ENCODE data around the gene NISCH. TPM values are rescaled to one million over a fixed set of nuclear protein-coding genes. Genes with fewer than 3 reads are reported as not detected.

NISCH gene
- polyA plus RNA-seq, 2 of the 4 experiments (the other 2 are of a cell fraction), result 17.3 to 18.2 TPM

DNA sequence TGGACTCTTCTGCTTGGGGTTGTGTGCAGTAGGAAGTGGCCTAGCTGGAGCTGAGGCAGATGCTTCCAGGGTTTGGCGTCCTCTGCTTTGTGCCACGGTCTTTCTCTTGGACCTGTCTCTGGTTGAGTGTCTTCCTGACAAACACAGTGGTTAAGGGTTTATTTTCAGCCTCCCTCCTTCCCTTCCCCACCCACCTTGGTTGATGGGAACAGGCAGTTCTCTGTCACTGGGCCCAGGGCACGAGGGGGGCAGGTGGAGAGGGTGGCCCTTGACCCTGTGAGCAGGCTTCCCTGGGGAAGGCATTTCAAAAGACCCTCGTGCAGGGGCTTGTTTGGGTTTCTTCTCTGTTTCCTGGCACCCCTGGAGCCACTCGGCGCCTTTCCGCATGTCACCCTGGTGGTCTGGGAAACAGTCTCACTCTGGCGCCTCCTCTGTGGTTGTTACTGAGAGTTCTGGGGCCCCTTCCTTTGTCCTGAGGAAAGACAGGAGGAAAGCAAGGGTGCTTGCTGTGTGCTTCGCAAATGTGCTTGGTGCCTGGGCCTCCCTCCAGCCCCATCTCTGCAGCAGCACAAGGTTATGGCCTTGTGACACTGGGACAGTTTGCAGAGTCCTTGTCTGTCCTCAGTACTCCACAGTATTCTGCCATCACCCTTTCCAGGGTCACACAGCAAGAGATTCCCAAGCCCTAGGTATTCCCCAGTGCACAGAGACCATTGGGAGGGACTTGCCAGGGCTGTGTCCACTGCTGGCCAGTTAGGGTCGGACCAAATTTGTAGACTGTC, 29.5 kb downstream of the NISCH start (continued):
- TF ChIP-seq PBX3 (IDR thresholded peaks at IDR 0.05), result no peak
- TF ChIP-seq POLR2AphosphoS2 (conservative IDR thresholded peaks at IDR 0.05; ENCODE audit: low read length), result no peak
- no peak for TF ChIP-seq EP300 (IDR thresholded peaks at IDR 0.05)
- no peak for TF ChIP-seq NFE2L2 (conservative IDR thresholded peaks at IDR 0.05; ENCODE audit: low read length)
- TF ChIP-seq RAD21 (conservative IDR thresholded peaks at IDR 0.05 in 1 of 2, IDR thresholded peaks at IDR 0.05 in 1 of 2), result no peak
- TF ChIP-seq CEBPB (IDR thresholded peaks at IDR 0.05), result no peak

GRCh38 chr3:52487050-52487787, 31.8 kb downstream of the NISCH start:
- no peak overlapping the region for H3K4me3 ChIP-seq
- DNase-seq (ENCODE audit: low read depth in 1 of 2, low spot score in 1 of 2) (no peak), ATAC-seq (no peak), FAIRE-seq (no peak)
- no peak overlapping the region for H3K4me2 ChIP-seq
- H3K4me1 ChIP-seq, result no peaks in the 10 kb centered on the region
- ChIA-PET POLR2A (no interaction called here), CTCF (interaction anchor here (2.7 kb wide), 1 partner anchor 15 kb away, joined by 8 read pairs; no protein-coding TSS in a partner anchor)
- WGBS (ENCODE audit: missing lambda C conversion rate), result 90% methylated on average over 25 of the region's 31 CpGs
- H3K9me3 ChIP-seq, result no peaks in the 10 kb centered on the region
- no peak overlapping the region for H3K27ac ChIP-seq
- TF ChIP-seq CTCF (IDR thresholded peaks at IDR 0.05), result no peak
- TF ChIP-seq PBX3 (IDR thresholded peaks at IDR 0.05), result no peak
- TF ChIP-seq JUNB (IDR thresholded peaks at IDR 0.05), result no peak
- TF ChIP-seq, protein P1, sequence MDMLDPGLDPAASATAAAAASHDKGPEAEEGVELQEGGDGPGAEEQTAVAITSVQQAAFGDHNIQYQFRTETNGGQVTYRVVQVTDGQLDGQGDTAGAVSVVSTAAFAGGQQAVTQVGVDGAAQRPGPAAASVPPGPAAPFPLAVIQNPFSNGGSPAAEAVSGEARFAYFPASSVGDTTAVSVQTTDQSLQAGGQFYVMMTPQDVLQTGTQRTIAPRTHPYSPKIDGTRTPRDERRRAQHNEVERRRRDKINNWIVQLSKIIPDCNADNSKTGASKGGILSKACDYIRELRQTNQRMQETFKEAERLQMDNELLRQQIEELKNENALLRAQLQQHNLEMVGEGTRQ (IDR thresholded peaks at IDR 0.05), result no peak

DNA sequence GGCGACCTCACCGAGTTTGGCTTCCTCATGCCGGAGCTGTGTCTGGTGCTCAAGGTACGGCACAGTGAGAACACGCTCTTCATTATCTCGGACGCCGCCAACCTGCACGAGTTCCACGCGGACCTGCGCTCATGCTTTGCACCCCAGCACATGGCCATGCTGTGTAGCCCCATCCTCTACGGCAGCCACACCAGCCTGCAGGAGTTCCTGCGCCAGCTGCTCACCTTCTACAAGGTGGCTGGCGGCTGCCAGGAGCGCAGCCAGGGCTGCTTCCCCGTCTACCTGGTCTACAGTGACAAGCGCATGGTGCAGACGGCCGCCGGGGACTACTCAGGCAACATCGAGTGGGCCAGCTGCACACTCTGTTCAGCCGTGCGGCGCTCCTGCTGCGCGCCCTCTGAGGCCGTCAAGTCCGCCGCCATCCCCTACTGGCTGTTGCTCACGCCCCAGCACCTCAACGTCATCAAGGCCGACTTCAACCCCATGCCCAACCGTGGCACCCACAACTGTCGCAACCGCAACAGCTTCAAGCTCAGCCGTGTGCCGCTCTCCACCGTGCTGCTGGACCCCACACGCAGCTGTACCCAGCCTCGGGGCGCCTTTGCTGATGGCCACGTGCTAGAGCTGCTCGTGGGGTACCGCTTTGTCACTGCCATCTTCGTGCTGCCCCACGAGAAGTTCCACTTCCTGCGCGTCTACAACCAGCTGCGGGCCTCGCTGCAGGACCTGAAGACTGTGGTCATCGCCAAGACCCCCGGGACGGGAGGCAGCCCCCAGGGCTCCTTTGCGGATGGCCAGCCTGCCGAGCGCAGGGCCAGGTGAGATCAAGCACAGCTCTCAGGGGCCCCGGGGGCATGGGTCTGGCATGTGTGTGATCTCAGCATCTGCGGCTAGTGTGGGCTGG, 32.6 kb downstream of the NISCH start:
- Histone ChIP-seq H3K9me3 (no peaks in the 10 kb centered on the region), H3K27ac (no peak overlapping the region), H3K4me1 (no peaks in the 10 kb centered on the region), H3K4me2 (no peak overlapping the region), H3K4me3 (no peak overlapping the region)
- POLR2A ChIA-PET, result no interaction called here
- TF ChIP-seq RFX5 (IDR thresholded peaks at IDR 0.05), result no peak
- TF ChIP-seq POLR2AphosphoS2 (conservative IDR thresholded peaks at IDR 0.05; ENCODE audit: low read length), result no peak
- WGBS (ENCODE audit: missing lambda C conversion rate), result 96% methylated on average over 46 of the region's 59 CpGs
- DNase-seq (ENCODE audit: low read depth in 1 of 2, low spot score in 1 of 2) (no peak), FAIRE-seq (no peak), ATAC-seq (no peak)
- CTCF ChIA-PET, result interaction anchor here (0.9 to 2.1 kb wide), 2 partner anchors 16 kb away, joined by 4 to 15 read pairs; no protein-coding TSS in a partner anchor

GRCh38 chr3:52488746-52489145, 33.3 kb downstream of the NISCH start:
- CTCF ChIA-PET, result interaction anchor here (0.9 to 2.1 kb wide), 2 partner anchors 16 kb away, joined by 4 to 15 read pairs; no protein-coding TSS in a partner anchor
- H3K4me2 ChIP-seq, result no peak overlapping the region
- ATAC-seq (no peak), FAIRE-seq (no peak), DNase-seq (ENCODE audit: low read depth in 1 of 2, low spot score in 1 of 2) (no peak)
- POLR2A ChIA-PET, result no interaction called here
- H3K27ac ChIP-seq, result no peak overlapping the region
- H3K9me3 ChIP-seq, result no peaks in the 10 kb centered on the region
- WGBS (ENCODE audit: missing lambda C conversion rate), result 100% methylated on average over 1 of the region's 3 CpGs
- no peaks in the 10 kb centered on the region for H3K4me1 ChIP-seq
- H3K4me3 ChIP-seq, result no peak overlapping the region
- TF ChIP-seq, protein P2, sequence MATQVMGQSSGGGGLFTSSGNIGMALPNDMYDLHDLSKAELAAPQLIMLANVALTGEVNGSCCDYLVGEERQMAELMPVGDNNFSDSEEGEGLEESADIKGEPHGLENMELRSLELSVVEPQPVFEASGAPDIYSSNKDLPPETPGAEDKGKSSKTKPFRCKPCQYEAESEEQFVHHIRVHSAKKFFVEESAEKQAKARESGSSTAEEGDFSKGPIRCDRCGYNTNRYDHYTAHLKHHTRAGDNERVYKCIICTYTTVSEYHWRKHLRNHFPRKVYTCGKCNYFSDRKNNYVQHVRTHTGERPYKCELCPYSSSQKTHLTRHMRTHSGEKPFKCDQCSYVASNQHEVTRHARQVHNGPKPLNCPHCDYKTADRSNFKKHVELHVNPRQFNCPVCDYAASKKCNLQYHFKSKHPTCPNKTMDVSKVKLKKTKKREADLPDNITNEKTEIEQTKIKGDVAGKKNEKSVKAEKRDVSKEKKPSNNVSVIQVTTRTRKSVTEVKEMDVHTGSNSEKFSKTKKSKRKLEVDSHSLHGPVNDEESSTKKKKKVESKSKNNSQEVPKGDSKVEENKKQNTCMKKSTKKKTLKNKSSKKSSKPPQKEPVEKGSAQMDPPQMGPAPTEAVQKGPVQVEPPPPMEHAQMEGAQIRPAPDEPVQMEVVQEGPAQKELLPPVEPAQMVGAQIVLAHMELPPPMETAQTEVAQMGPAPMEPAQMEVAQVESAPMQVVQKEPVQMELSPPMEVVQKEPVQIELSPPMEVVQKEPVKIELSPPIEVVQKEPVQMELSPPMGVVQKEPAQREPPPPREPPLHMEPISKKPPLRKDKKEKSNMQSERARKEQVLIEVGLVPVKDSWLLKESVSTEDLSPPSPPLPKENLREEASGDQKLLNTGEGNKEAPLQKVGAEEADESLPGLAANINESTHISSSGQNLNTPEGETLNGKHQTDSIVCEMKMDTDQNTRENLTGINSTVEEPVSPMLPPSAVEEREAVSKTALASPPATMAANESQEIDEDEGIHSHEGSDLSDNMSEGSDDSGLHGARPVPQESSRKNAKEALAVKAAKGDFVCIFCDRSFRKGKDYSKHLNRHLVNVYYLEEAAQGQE (IDR thresholded peaks at IDR 0.05), result no peak
- TF ChIP-seq, protein P3, sequence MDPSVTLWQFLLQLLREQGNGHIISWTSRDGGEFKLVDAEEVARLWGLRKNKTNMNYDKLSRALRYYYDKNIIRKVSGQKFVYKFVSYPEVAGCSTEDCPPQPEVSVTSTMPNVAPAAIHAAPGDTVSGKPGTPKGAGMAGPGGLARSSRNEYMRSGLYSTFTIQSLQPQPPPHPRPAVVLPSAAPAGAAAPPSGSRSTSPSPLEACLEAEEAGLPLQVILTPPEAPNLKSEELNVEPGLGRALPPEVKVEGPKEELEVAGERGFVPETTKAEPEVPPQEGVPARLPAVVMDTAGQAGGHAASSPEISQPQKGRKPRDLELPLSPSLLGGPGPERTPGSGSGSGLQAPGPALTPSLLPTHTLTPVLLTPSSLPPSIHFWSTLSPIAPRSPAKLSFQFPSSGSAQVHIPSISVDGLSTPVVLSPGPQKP (IDR thresholded peaks at IDR 0.05; ENCODE audit: low read depth, low read length), result no peak
- TF ChIP-seq, protein P4, sequence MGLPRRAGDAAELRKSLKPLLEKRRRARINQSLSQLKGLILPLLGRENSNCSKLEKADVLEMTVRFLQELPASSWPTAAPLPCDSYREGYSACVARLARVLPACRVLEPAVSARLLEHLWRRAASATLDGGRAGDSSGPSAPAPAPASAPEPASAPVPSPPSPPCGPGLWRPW (IDR thresholded peaks at IDR 0.05), result no peak
- TF ChIP-seq FOXS1 (CRISPR knock-in tag; IDR thresholded peaks at IDR 0.05) (no peak), TP53 (CRISPR knock-in tag; IDR thresholded peaks at IDR 0.05) (no peak)
